Trophoblast cell (in vitro differentiated cells and primary cell): ENCODE results near the gene RHBDL1.

Experiments used
- DNase-seq, 2 donors: peaks; one replicate each; pipeline ENCODE4 v3.0.0-alpha.2; 2016
- H2AFZ ChIP-seq: 2 replicates; pipeline ENCODE4 v1.6.1; 2013; ENCODE audit warnings: low read length, moderate library complexity, mild to moderate bottlenecking; ENCODE audit not compliant: insufficient read depth, poor library complexity
- H2AK5ac ChIP-seq: 2 replicates; pipeline ENCODE4 v1.6.1; 2013; ENCODE audit warnings: mild to moderate bottlenecking, low read length
- H2BK120ac ChIP-seq: 2 replicates; pipeline ENCODE4 v1.6.1; 2013; ENCODE audit warnings: low read length, mild to moderate bottlenecking, moderate library complexity; ENCODE audit not compliant: insufficient read depth, poor library complexity
- H2BK12ac ChIP-seq: 2 replicates; pipeline ENCODE4 v1.6.1; 2013; ENCODE audit warnings: mild to moderate bottlenecking, low read length, moderate library complexity
- H2BK5ac ChIP-seq: 2 replicates; pipeline ENCODE4 v1.6.1; 2013; ENCODE audit warnings: low read length, low read depth, moderate library complexity, mild to moderate bottlenecking; ENCODE audit not compliant: poor library complexity
- H3K14ac ChIP-seq: 2 replicates; pipeline ENCODE4 v1.6.1; 2013; ENCODE audit warnings: mild to moderate bottlenecking, low read length
- H3K18ac ChIP-seq: 2 replicates; pipeline ENCODE4 v1.6.1; 2013; ENCODE audit warnings: mild to moderate bottlenecking, low read length
- H3K23ac ChIP-seq: 2 replicates; pipeline ENCODE4 v1.6.1; 2013; ENCODE audit warnings: low read length
- H3K27ac ChIP-seq: 2 replicates; pipeline ENCODE4 v1.5.1; 2013; ENCODE audit warnings: low read depth, mild to moderate bottlenecking, inconsistent platforms, low read length, moderate library complexity
- H3K27me3 ChIP-seq: 2 replicates; pipeline ENCODE4 v1.6.1; 2013; ENCODE audit warnings: inconsistent platforms, mild to moderate bottlenecking, low read length, moderate library complexity; ENCODE audit not compliant: insufficient read depth
- H3K36me3 ChIP-seq, 2 experiments: 1 replicate in 1 of 2; 2 replicates in 1 of 2; pipeline ENCODE4 v1.6.1; 2013; ENCODE audit warnings: low read length in 2 of 2, mild to moderate bottlenecking in 2 of 2, moderate library complexity in 1 of 2; ENCODE audit not compliant: insufficient read depth in 2 of 2, control insufficient read depth in 1 of 2
- H3K4ac ChIP-seq: 2 replicates; pipeline ENCODE4 v1.6.1; 2013; ENCODE audit warnings: low read depth, mild to moderate bottlenecking, low read length, moderate library complexity
- H3K4me1 ChIP-seq, 2 experiments: 1 replicate in 1 of 2; 2 replicates in 1 of 2; pipeline ENCODE4 v1.6.1; 2013; ENCODE audit warnings: low read length in 2 of 2, mild to moderate bottlenecking in 2 of 2, moderate library complexity in 1 of 2; ENCODE audit not compliant: insufficient read depth in 2 of 2, control insufficient read depth in 1 of 2
- H3K4me2 ChIP-seq: 2 replicates; pipeline ENCODE4 v1.6.1; 2013; ENCODE audit warnings: inconsistent platforms, mild to moderate bottlenecking, low read length, moderate library complexity
- H3K4me3 ChIP-seq: 2 replicates; pipeline ENCODE4 v1.5.1; 2013; ENCODE audit warnings: mild to moderate bottlenecking, low read depth, low read length, inconsistent platforms
- H3K79me1 ChIP-seq: one replicate; pipeline ENCODE4 v1.6.1; 2013; ENCODE audit warnings: low read length
- H3K79me2 ChIP-seq: 2 replicates; pipeline ENCODE4 v1.6.1; 2013; ENCODE audit warnings: low read length, mild to moderate bottlenecking; ENCODE audit not compliant: control insufficient read depth, insufficient read depth, poor library complexity
- H3K9ac ChIP-seq: 2 replicates; pipeline ENCODE4 v1.6.1; 2013; ENCODE audit warnings: mild to moderate bottlenecking, low read length
- H3K9me3 ChIP-seq: 2 replicates; pipeline ENCODE4 v1.6.1; 2013; ENCODE audit warnings: low read depth, mild to moderate bottlenecking, control low read depth, inconsistent platforms, low read length; ENCODE audit not compliant: insufficient read depth
- H4K12ac ChIP-seq: 2 replicates; pipeline ENCODE4 v1.6.1; 2013; ENCODE audit warnings: low read depth, mild to moderate bottlenecking, low read length, moderate library complexity
- H4K8ac ChIP-seq: 2 replicates; pipeline ENCODE4 v1.6.1; 2013; ENCODE audit warnings: low read depth, mild to moderate bottlenecking, low read length, moderate library complexity
- H4K91ac ChIP-seq: one replicate; pipeline ENCODE4 v1.6.1; 2013; ENCODE audit warnings: low read depth, mild to moderate bottlenecking, low read length, moderate library complexity
- WGBS: extraction: QIAGEN DNeasy Blood & Tissue Kit; methylation state at CpG from one replicate; pipeline ENCODE4 v1.1.7; 2013; ENCODE audit warnings: missing lambda C conversion rate; ENCODE audit not compliant: insufficient read length, insufficient coverage; ENCODE audit errors: extremely low coverage; 5-methylcytosine and 5-hydroxymethylcytosine counted together

The RHBDL1 gene

GRCh38 chr16:627454-628239, 47.8 kb upstream of the RHBDL1 start:
- H3K18ac ChIP-seq, result peak overlapping the region; percentile 13
- no peak overlapping the region for H2AK5ac ChIP-seq
- H4K8ac ChIP-seq, result no peak overlapping the region
- no CpG with 5 or more reads among the region's 50 CpGs for WGBS
- H4K12ac ChIP-seq, result no peak overlapping the region
- no peak overlapping the region for H3K27ac ChIP-seq
- peaks cover 42 to 50% of the 10 kb centered on the region in 2 experiments for H3K4me1 ChIP-seq
- peaks cover 35 to 45% of the 10 kb centered on the region in 2 experiments for H3K36me3 ChIP-seq
- no peak overlapping the region for H3K23ac ChIP-seq
- no peak overlapping the region for H3K14ac ChIP-seq
- H2BK12ac ChIP-seq, result peak overlapping the region; percentile 70
- no peak overlapping the region for H2BK5ac ChIP-seq
- H2BK120ac ChIP-seq, result no peak overlapping the region
- H3K79me2 ChIP-seq, result peaks cover 15% of the 10 kb centered on the region
- H3K9me3 ChIP-seq, result peaks cover 3% of the 10 kb centered on the region
- H3K27me3 ChIP-seq, result no peaks in the 10 kb centered on the region
- H3K79me1 ChIP-seq, result peaks cover 28% of the 10 kb centered on the region
- DNase-seq, result no peak
- no peak overlapping the region for H2AFZ ChIP-seq
- H3K4ac ChIP-seq, result no peak overlapping the region
- no peak overlapping the region for H4K91ac ChIP-seq
- no peak overlapping the region for H3K4me2 ChIP-seq
- H3K4me3 ChIP-seq, result no peak overlapping the region
- H3K9ac ChIP-seq, result no peak overlapping the region

- Histone ChIP-seq H2BK120ac (peak overlapping the region; percentile 20), H3K79me1 (peaks cover 26% of the 10 kb centered on the region), H3K79me2 (peaks cover 15% of the 10 kb centered on the region), H4K91ac (peak overlapping the region; percentile 71), H2BK12ac (peak overlapping the region; percentile 70), H3K27me3 (no peaks in the 10 kb centered on the region), H4K8ac (peak overlapping the region; percentile 26), H3K9ac (no peak overlapping the region), H2AFZ (peak overlapping the region; percentile 21), H3K14ac (peak overlapping the region; percentile 42), H4K12ac (peak overlapping the region; percentile 5), H3K36me3 (peaks cover 44 to 54% of the 10 kb centered on the region in 2 experiments), H3K9me3 (peaks cover 3% of the 10 kb centered on the region), H3K23ac (no peak overlapping the region), H3K4me1 (peaks cover 42 to 50% of the 10 kb centered on the region in 2 experiments), H3K4me2 (peak overlapping the region; percentile 18), H3K4ac (peak overlapping the region; percentile 42), H3K18ac (peak overlapping the region; percentile 64), H2AK5ac (peak overlapping the region; percentile 19), H3K4me3 (no peak overlapping the region), H3K27ac (peak overlapping the region; percentile 99), H2BK5ac (peak overlapping the region; percentile 67)
- WGBS, result no CpG with 5 or more reads among the region's 33 CpGs
- DNase-seq, result no peak
These were observed 47.0 kb upstream of the RHBDL1 start for GRCh38 chr16:628321-629061.

- Histone ChIP-seq H3K27me3 (no peaks in the 10 kb centered on the region), H4K91ac (peak overlapping the region; percentile 71), H2BK5ac (peak overlapping the region; percentile 67), H3K4me3 (no peak overlapping the region), H3K4ac (peak overlapping the region; percentile 44), H3K4me1 (peaks cover 36 to 43% of the 10 kb centered on the region in 2 experiments), H3K9me3 (peaks cover 3% of the 10 kb centered on the region), H2BK12ac (peak overlapping the region; percentile 70), H3K27ac (peak overlapping the region; percentile 99), H4K8ac (peak overlapping the region; percentile 26), H3K18ac (peak overlapping the region; percentile 64), H4K12ac (peak overlapping the region; percentile 22), H3K23ac (no peak overlapping the region), H3K14ac (peak overlapping the region; percentile 42), H3K79me1 (peaks cover 26% of the 10 kb centered on the region), H2BK120ac (peak overlapping the region; percentile 20), H2AK5ac (peak overlapping the region; percentile 19), H3K9ac (no peak overlapping the region), H3K36me3 (peaks cover 52 to 62% of the 10 kb centered on the region in 2 experiments), H3K4me2 (peak overlapping the region; percentile 18), H2AFZ (peak overlapping the region; percentile 11), H3K79me2 (peaks cover 15% of the 10 kb centered on the region)
- no CpG with 5 or more reads among the region's 29 CpGs for WGBS
- DNase-seq, result no peak
These were observed 46.2 kb upstream of the RHBDL1 start for GRCh38 chr16:629185-629832.

GRCh38 chr16:629833-630248, 45.6 kb upstream of the RHBDL1 start:
- H2BK120ac ChIP-seq, result peak overlapping the region; percentile 95
- H3K9ac ChIP-seq, result no peak overlapping the region
- no peaks in the 10 kb centered on the region for H3K27me3 ChIP-seq
- peak overlapping the region; percentile 93 for H3K18ac ChIP-seq
- peaks cover 36 to 40% of the 10 kb centered on the region in 2 experiments for H3K4me1 ChIP-seq
- H3K27ac ChIP-seq, result peak overlapping the region; percentile 99
- H4K91ac ChIP-seq, result peak overlapping the region; percentile 99
- peak overlapping the region; percentile 85 for H3K4ac ChIP-seq
- peak overlapping the region; percentile 83 for H3K14ac ChIP-seq
- peaks cover 26% of the 10 kb centered on the region for H3K79me1 ChIP-seq
- peaks cover 57 to 67% of the 10 kb centered on the region in 2 experiments for H3K36me3 ChIP-seq
- peak overlapping the region; percentile 75 for H4K8ac ChIP-seq
- peak overlapping the region; percentile 68 for H4K12ac ChIP-seq
- H2AK5ac ChIP-seq, result peak overlapping the region; percentile 98
- H3K4me2 ChIP-seq, result peak overlapping the region; percentile 74
- peak overlapping the region; percentile 94 for H2BK5ac ChIP-seq
- DNase-seq, result no peak
- H3K23ac ChIP-seq, result no peak overlapping the region
- H2AFZ ChIP-seq, result peak overlapping the region; percentile 51
- H3K79me2 ChIP-seq, result peaks cover 15% of the 10 kb centered on the region
- peak overlapping the region; percentile 42 for H3K4me3 ChIP-seq
- peaks cover 3% of the 10 kb centered on the region for H3K9me3 ChIP-seq
- H2BK12ac ChIP-seq, result peak overlapping the region; percentile 90
- WGBS, result no CpG with 5 or more reads among the region's 11 CpGs
